NCI-H526 (cell line): ENCODE results near the gene PPP3CA.
"Not testable (repeated sequence)": the region's sequence is repeated elsewhere in the genome, so short reads cannot be mapped to it uniquely, and the experiment has no call there.

Experiments used
- DNase-seq, 2 experiments: peaks; one replicate each; lab custom pipeline; 2025; lab: John Stamatoyannopoulos, UW

PPP3CA gene

DNA sequence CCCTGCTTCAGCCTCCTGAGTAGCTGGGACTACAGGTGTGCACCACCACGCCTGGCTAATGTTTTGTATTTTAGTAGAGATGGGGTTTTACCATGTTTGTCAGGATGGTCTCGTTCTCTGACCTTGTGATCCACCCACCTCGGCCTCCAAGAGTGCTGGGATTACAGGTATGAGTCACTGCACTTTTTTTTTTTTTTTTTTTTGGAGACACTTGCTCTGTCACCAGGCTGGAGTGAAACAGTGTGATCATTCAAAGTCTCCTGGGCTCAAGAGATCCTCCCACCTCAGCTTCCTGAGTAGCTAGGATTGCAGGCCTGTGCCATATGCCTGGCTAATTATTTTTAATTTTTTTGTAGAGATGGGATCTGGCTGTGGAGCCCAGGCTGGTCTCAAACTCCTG lies 338.8 kb downstream of the PPP3CA start:
- DNase-seq: no peak

DNA sequence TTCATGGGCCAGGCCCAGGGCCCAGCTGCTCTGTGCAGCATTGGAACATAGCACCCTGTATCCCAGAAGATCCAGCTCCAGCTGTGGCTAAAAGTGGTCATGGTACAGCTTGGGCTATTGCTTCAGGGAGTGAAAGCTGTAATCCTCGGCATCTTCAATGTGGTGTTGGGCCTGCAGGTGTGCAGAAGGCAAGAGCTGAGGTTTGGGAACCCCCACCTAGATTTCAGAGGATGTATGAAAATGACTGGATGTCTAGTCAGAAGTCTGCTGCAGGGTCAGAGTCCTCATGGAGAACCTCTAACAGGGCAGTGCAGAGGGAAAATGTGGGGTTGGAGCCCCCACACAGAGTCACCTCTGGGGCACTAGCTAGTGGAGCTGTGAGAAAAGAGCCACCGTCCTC lies 341.7 kb downstream of the PPP3CA start:
- no peak for DNase-seq

DNA sequence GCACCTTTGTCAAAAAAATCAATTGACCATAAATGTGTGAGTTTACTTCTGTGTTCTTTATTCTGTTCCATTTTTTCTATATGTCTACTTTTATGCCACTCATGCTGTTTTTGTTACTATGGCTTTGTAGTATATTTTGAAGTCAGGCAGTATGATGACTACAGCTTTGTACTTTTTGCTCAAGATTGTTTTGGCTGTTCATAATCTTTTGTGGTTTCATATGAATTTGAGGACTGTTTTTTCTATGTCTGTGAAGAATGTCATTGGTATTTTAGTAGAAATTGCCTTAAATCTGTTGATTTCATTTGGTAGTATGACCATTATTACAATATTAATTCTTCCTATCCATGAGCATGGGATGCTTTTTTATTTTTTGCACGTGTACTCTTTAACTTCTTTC lies 346.8 kb downstream of the PPP3CA start:
- DNase-seq: no peak

DNA sequence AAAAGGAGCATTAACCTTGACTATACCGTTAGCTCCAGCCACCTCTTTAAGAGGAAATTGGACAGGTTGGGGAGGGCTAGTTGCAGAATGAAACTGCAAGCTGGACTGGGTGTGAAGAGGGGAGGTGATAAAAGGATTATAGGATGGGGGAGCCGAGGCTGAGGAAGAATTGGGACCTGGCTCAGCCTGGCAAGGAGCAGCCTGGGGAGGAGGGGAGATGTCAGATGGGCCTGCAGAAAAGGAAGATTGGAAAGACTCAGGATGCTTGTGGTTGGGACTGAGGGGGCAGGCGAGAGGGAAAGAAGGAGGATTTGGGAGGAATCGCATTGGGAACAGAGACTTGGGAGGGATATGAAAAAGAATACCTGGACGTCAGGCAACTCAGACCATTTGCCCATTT lies 351.7 kb downstream of the PPP3CA start:
- no peak for DNase-seq

DNA sequence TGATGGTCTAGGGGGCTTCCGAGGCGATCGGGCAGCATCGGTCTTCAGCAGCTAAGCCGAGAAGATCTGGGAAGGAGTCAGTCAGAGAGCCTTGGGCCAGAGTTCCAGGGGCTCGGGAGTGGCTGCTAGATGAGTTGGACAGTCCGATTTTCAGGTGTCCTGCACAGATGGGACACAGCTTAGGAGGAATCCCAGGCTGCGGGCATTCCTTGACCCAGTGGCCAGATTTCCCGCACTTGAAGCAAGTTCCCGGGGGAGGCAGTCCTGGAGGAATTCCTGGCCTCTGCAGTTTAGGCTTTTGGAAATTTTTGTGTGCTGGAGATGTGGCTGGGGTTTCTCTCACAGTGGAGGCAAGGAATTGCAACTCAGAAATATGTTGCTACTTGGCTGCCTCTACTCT lies 352.3 kb downstream of the PPP3CA start:
- DNase-seq: not testable (repeated sequence)

DNA sequence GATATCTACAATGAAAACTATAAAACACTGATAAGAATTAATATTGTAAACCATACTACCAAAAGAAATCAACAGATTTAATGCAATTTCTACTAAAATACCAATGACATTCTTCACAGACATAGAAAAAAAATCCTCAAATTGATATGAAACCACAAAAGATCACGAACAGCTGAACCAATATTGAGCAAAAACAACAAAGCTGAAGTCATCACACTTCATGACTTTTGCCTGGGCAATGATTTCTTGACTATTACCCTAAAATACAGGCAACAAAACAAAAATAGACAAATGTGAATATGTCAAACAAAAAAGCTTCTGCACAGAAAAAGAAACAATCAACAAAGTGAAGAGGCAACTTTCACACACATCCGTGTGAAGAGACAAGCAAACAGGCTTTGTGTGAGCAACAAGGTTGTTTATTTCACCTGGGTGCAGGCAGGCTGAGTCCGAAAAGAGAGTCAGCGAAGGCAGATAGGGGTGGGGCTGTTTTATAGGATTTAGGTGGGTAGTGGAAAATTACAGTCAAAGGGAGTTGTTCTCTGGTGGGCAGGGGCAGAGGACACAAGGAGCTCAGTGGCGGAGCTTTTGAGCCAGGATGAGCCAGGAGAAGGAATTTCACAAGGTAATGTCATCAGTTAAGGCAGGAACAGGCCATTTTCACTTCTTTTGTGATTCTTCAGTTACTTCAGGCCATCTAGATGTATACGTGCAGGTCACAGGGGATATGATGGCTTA lies 355.8 kb downstream of the PPP3CA start:
- DNase-seq: not testable (repeated sequence)

DNA sequence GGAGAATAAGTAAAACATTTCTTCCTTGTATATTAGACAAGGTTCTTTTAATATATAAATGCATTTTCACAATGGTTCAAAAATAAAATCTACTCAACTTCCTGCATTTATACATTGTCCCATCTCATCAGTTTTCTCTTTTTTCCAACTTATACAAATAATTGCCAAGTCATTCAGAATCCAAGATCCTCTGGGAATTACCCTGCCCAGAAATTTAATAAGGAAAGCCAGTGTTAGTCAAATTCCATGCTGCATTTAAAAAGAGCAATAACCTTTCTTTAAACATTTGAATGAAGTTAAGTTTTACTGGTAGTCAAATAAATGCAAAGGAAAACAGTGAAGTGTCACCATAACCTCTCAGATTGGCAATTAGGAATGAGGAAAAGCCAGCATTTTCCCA lies 357.9 kb downstream of the PPP3CA start:
- DNase-seq: peak in 1 of 2 experiments; percentile 39

DNA sequence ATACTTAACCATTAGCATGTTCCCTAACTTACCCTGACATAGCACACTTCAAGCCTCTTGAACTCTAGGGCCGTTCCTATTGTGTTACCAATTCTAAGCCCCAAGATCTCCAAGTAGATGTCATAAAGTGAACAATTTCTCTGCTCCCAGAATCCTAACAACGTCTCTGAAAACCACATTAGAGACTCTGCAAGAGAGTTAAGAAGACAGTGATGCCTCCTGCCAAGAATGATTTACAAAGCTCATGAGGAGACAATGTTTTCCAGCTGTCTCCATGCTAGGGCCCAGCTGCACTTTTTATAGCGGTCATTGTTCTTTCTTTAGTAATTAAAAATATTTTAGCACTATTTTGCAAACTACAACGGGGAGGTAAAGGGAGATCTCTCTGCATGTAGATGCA lies 358.4 kb downstream of the PPP3CA start:
- no peak for DNase-seq

DNA sequence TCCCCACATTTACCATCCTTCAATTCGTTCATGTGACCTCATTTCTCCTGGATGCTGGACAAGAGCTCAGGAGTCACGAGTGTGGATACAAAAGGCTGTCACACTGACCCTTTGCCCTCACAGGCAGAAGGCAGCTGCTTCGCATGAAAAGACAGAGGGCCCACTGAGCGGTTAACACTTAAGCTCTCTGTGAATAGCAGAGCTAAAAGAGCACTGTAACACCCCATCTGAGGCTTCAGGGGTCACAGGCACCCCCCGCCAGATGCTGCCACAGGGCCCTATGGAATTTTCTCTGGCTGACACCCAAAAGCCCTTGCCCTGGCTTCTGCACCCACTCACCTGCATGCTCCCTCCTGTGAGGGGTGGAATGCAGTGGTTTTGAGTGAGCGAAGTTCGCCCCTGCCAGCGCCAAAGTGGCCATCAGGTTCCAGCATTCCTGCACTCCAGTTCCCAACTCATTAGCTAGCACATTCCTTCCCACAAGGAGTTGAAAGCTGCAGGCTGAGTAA lies 360.9 kb downstream of the PPP3CA start:
- DNase-seq: no peak

DNA sequence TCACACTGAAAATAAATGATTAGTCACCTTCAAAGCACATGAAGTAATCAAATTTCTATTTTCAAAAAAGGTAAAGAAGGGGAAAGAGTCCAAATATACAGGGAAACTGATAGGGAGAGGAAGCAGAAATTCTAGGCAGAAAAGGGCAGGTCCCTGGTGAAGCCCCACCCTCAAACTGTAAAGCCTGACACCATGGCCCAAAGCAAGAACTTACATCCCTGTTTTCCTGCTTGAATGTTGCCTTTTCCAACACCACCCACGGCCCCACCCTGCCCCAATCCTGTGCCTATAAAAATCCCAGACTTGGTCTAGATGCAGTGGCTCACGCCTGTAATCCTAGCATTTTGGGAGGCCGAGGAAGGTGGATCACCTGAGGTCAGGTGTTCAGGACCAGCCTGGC lies 361.8 kb downstream of the PPP3CA start:
- no peak for DNase-seq

DNA sequence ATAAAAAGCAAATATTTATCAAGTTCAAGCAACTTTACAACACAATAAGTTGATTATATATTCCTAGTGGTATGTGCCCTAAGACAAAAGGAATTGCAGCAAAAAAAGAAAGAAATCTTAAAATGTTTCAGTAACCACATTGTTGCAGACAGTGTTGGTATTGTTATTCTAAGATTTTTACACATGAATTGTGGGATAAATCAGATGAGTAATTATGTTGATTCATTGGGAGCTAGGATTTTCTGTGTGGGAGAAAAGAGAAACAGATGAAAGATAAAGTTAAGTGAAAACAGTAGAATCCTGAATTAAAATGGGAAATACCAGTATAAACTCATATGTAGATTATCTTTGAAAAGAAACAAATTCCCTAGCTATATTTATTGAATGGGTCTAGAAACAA lies 362.4 kb downstream of the PPP3CA start:
- DNase-seq: no peak

DNA sequence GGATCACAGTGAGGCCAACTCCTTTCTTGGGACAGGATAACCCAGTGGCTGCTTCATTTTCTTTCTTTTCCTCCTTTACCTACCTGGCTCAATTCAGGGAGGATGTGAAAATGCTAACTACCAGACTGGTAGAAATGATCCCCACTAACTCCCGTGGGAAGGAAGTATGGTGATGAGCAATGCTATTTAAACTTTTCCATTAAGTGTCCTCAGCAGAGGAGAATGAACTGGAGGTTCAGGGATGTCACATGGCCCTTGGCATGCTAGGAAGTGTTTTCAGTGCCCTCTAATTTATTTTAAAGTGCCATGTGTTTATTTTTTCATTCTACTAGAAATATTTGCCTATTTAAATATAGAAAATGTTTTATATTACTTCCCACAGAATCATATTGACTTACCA lies 363.9 kb downstream of the PPP3CA start:
- DNase-seq: peak in 1 of 2 experiments; percentile 15

DNA sequence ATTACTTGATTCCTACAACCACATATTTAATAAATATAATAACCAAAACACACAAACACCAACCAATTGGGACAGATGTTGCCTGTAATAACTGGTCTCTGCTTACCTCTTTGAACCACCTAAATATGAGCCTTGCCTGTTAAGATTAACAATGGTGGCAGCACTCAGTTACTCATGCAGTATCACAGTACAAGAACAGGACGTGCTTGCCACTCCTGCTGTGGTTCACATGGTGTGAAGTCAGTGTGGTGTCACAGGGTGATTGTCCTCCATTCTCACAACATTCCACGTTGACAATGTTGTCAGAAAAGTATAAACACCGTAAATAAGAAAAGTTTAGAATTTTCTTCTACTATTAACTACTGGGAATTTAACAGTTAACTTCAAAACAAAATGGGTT lies 365.0 kb downstream of the PPP3CA start:
- DNase-seq: no peak

DNA sequence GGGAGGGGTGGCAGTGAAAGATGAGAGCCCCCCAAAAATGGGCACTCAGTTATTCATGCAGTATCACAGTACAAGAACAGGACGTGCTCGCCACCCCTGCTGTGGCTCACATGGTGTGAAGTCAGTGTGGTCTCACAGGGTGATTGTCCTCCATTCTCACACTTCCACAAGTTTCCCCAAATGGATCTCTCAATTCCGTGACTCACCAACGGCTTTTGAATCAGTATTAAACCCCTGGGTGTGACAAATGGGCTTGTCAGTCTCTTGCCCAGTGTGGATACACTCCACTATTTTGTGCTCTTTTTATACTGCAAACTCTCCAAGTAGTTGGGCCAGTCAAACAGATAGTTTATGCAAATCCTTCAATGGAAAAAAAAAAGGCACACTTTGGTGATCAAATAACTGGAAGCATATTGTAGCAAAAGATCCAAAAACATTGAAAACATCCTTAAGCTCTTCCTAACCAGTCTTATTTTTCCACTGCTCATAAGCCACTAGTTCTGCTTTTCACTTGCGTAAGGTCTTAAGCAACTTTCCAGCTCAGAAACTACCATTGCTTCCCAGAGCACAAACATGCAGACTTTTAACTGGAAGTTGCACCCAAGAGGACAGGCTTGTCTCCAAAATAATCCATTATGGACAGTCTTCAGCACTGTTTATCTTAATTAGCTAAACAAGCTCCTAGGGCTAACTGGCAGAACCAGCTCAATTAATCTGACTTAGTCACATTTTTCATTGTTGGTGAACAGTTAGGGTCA lies 365.7 kb downstream of the PPP3CA start:
- no peak for DNase-seq

DNA sequence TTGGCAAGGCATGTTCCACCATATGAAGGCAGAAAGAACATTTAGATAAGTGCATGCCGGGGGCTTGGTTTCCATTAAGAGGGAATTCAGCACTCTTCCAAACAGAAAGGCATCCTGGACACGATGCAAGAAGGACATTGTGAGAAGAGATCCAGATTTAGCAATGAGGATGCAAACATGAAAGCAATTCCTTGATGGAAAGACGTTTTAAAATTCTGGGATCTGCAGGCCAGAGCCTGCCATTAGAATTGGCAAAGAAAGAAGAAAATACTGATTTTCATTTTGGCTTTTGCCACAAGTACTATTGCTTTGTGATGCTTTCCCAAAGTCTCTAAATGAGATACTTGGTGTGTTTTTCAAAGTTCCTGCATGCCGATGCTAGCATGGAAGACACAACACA lies 367.6 kb downstream of the PPP3CA start:
- no peak for DNase-seq

DNA sequence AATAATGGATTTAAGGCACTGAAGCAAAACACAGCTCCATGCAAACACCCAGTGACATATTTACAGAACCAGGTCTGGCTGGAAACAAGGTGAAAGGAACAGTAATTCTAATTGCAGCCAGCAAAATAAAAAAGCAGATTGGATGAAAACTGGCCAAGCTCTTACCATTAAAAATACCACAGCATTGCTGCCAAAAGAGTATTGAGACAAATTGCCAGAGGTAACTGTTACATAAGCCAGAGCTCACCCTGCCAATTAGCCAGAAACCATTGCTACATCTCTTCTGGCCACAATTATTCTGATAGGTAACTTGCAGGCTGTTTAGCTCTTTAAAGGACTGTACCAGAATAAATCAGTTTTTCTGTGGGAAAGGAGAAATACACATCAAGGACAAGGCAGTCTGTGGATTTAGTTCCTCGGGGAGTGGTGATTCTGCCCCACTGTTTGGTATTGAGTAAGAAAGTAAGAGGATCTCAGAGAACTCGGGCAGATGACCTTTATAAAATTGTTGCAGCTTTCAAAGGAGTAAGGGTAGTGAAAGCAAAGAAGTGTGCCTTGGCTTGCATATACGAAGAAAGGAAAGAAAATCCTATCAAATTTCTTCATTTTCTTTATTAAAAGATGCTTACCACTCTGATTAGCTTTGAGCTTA lies 369.5 kb downstream of the PPP3CA start:
- DNase-seq: no peak

DNA sequence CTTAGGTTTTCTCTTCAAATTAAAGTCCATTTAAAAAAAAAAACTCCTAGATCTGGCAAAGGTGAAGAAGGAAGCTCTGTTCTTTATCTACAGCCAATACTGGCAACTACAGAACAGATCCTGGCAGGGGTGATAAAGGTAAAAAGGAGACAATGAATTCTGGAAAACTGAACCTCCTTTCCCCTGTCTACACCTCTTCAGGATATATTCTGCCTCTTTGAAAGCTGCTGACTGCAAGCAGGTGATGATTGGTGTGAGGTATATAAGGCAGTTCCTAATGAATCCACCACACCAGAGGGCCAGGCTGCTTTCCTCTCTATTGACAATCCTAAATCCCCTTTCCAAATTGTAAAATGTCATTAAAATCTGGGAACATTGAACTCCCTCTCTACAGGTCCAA lies 370.1 kb downstream of the PPP3CA start:
- no peak for DNase-seq
